Urinary bladder (tissue), 4 donors: ENCODE measurements around the gene IRF3. TPM values are rescaled to one million over a fixed set of nuclear protein-coding genes. Genes with fewer than 3 reads are reported as not detected.

Experiments
- DNase-seq: peaks from one replicate; pipeline ENCODE4 v3.0.0-alpha.2; 2015; ENCODE audit errors: extremely low spot score
- H3K27ac ChIP-seq: one replicate; pipeline ENCODE4 v1.5.1; 2013; ENCODE audit warnings: low read depth, mild to moderate bottlenecking, moderate library complexity
- H3K36me3 ChIP-seq: one replicate; pipeline ENCODE4 v1.6.1; 2013; ENCODE audit warnings: mild to moderate bottlenecking, moderate library complexity; ENCODE audit not compliant: insufficient read depth
- H3K4me1 ChIP-seq: one replicate; pipeline ENCODE4 v1.6.1; 2013; ENCODE audit warnings: mild to moderate bottlenecking, moderate library complexity; ENCODE audit not compliant: insufficient read depth
- H3K4me3 ChIP-seq: one replicate; pipeline ENCODE4 v1.5.1; 2013; ENCODE audit warnings: low read depth, low read length
- WGBS: extraction: QIAGEN DNeasy Blood & Tissue Kit; methylation state at CpG from one replicate; pipeline ENCODE4 v1.1.7; 2013; 5-methylcytosine and 5-hydroxymethylcytosine counted together
- polyA plus RNA-seq: library from polyadenylated mRNA; stranded (reverse); fragments of 200-250 nt; gene quantifications from one replicate; pipeline ENCODE4 v1.2.3, GENCODE V29; 2013
- total RNA-seq: library from RNA; depleted of rRNA; stranded (reverse); fragments of >200 nt; gene quantifications from one replicate; pipeline ENCODE4 v1.2.3, GENCODE V29; 2014
- donor health status: healthy with polysubstance abuse.
- donor health status: healthy.

Gene IRF3
- total and polyA plus RNA-seq, 2 donors = 31.9 to 84.9 TPM

DNA sequence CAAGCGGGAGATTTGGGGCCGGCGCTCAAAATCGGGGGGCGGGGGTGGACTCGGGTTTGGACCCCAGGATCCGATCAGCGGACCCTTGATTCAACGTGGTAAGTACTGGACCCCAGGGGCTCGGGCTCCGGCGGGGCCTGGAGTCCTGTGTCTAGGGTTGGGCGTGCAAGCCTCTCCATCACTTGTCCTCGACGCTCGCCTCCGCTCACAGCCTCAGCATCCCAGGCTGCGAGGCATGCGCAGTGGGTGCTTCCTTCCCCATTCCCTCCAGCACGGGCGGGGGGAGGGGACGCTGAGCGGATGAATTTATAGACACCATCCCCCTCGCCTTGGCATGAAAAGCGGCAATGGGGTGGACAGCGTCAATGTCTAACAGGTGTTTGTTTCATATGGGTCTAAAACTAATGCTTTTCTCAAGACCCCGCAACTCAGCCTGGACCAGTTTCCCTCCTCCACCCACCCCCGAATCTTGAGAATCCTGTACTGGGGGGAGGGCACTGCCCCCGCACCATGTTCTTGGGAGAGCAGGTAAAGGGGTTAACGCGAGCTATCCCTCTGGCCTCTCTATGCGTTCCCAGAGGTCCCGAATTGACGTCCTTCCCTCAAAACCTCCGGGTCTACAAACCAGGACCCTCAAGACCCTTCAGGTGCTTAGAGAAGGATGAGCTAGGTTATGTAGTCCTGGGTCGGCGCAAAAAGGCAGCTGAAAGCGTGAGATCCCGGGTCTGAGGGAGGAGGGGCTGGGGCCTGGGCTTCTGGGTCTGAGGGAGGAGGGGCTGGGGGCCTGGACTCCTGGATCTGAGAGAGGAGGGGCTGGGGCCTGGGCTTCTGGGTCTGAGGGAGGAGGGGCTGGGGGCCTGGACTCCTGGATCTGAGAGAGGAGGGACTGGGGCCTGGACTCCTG, 25.8 kb upstream of the IRF3 start:
- 7% methylated on average over 39 of the region's 39 CpGs for WGBS
- H3K4me3 ChIP-seq = peak overlapping the region; percentile 14
- no peaks in the 10 kb centered on the region for H3K36me3 ChIP-seq
- H3K27ac ChIP-seq = no peak overlapping the region
- DNase-seq = peak; percentile 66
- no peaks in the 10 kb centered on the region for H3K4me1 ChIP-seq

GRCh38 chr19:49690656-49691242, 25.1 kb upstream of the IRF3 start, which contains the start of gene CPT1C:
Gene CPT1C (plus strand): TSS chr19:49691116. CDS start chr19:49692253, 1,137 bp downstream.
- Histone ChIP-seq H3K4me1 (no peaks in the 10 kb centered on the region), H3K27ac (peak within 1 kb of the TSS; percentile 26), H3K4me3 (peak within 1 kb of the TSS; percentile 30), H3K36me3 (no peaks in the 10 kb centered on the region)
- DNase-seq = peak; percentile 73
- WGBS = 1% methylated on average over 38 of the region's 38 CpGs

- H3K27ac ChIP-seq = peak overlapping the region; percentile 26
Observed at GRCh38 chr19:49690079-49690655, 24.5 kb upstream of the IRF3 start.

GRCh38 chr19:49689133-49690078, 23.7 kb upstream of the IRF3 start, which contains the start of gene ADM5:
Gene ADM5 (plus strand): TSS chr19:49689594. CDS start chr19:49689838, 244 bp downstream.
- no peak for DNase-seq
- Histone ChIP-seq H3K27ac (peak within 1 kb of the TSS; percentile 26), H3K4me3 (peak within 1 kb of the TSS; percentile 30), H3K4me1 (no peaks in the 10 kb centered on the region), H3K36me3 (peaks cover 3% of the 10 kb centered on the region)
- 28% methylated on average over 54 of the region's 54 CpGs for WGBS

More at GRCh38 chr19:49690079-49690655, 24.5 kb upstream of the IRF3 start:
- no peaks in the 10 kb centered on the region for H3K36me3 ChIP-seq
- H3K4me1 ChIP-seq = no peaks in the 10 kb centered on the region
- no peak for DNase-seq
- WGBS = 6% methylated on average over 39 of the region's 39 CpGs
- peak overlapping the region; percentile 30 for H3K4me3 ChIP-seq

- Histone ChIP-seq H3K27ac (no peak overlapping the region), H3K4me3 (no peak overlapping the region)
Observed at GRCh38 chr19:49688531-49689132, 23.0 kb upstream of the IRF3 start.

GRCh38 chr19:49687566-49688316, 22.1 kb upstream of the IRF3 start:
- 71% methylated on average over 26 of the region's 26 CpGs for WGBS
- DNase-seq = no peak
- no peak overlapping the region for H3K27ac ChIP-seq
- no peak overlapping the region for H3K4me3 ChIP-seq
- no peaks in the 10 kb centered on the region for H3K4me1 ChIP-seq
- H3K36me3 ChIP-seq = peaks cover 3% of the 10 kb centered on the region

More at GRCh38 chr19:49688531-49689132, 23.0 kb upstream of the IRF3 start:
- no peaks in the 10 kb centered on the region for H3K4me1 ChIP-seq
- peaks cover 3% of the 10 kb centered on the region for H3K36me3 ChIP-seq
- DNase-seq = no peak
- 72% methylated on average over 12 of the region's 12 CpGs for WGBS

DNA sequence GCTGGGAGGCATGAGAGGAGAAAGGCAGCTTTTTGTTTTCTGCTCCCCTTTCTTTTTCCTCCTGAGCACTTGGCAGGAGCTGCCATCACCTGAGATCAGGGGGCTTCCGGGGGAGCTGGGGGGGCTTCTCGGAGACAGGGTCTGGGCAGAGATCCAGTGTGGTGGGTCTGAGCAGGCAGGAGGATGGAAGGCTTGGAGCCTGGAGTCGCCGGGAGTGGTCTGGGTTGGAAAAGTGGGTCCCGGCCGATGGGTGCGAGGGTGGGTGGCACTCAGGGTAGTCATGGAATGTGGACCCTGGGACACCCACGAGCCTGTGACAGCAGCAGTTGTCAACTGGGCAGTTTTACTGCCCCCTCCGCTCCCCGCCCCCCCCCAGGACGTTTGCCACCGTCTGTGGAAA, 21.5 kb upstream of the IRF3 start:
- Histone ChIP-seq H3K4me1 (no peaks in the 10 kb centered on the region), H3K36me3 (peaks cover 3% of the 10 kb centered on the region), H3K4me3 (no peak overlapping the region), H3K27ac (no peak overlapping the region)
- WGBS = 67% methylated on average over 12 of the region's 12 CpGs
- no peak for DNase-seq

GRCh38 chr19:49686503-49687088, 20.9 kb upstream of the IRF3 start:
- no peaks in the 10 kb centered on the region for H3K4me1 ChIP-seq
- WGBS = 87% methylated on average over 27 of the region's 27 CpGs
- no peak for DNase-seq
- no peak overlapping the region for H3K4me3 ChIP-seq
- no peak overlapping the region for H3K27ac ChIP-seq
- peaks cover 3% of the 10 kb centered on the region for H3K36me3 ChIP-seq

DNA sequence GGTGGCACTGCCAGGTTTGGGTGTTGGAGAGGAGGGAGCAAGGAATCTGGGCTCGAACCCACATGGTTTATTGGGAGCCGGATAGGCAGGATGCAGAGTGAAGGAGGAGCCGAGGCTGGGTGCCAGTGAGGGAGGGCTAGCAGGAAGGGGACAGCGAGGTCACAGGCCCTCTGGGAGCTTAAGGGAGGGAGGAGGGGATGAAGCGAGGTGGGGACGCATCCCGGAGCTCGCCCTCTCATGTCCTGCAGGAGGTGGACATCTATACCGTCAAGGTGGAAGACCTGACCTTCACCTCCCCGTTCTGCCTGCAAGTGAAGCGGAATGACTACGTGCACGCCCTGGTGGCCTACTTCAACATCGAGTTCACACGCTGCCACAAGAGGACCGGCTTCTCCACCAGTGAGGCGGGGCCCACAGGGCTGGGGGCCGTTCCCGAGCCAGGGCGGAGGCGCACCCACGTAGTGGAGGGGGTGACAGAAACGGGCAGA, 20.2 kb upstream of the IRF3 start:
- Histone ChIP-seq H3K27ac (no peak overlapping the region), H3K36me3 (peaks cover 3% of the 10 kb centered on the region), H3K4me3 (no peak overlapping the region), H3K4me1 (no peaks in the 10 kb centered on the region)
- 69% methylated on average over 23 of the region's 23 CpGs for WGBS
- DNase-seq = no peak

DNA sequence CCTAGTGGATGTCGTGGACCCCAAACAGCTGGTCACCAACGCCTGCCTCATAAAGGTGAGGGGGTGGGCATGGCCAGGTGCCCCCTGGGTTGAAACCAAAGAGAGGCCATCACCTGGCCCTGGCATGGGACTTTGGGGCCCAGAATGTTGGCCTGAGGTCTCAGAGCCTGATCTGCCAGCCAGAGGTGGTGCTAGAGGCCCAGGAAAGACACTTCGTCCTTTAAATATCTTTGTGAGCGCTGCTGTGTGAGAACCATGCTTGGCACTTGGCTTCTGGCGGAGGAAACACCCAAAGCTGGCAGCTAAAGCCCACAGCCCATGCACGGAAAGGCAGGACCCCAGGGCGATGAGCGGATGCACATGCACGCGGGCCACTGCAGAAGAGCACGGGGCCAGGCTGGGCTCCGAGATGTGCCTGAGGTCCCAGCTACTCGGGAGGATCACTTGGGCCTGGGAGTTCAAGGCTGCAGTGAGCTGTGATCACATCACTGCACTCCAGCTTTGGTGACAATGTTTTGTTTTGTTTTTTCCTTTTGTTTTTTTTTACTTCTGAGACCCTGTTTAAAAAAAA, 19.4 kb upstream of the IRF3 start:
- Histone ChIP-seq H3K36me3 (peaks cover 3% of the 10 kb centered on the region), H3K4me3 (no peak overlapping the region), H3K4me1 (no peaks in the 10 kb centered on the region), H3K27ac (no peak overlapping the region)
- 81% methylated on average over 13 of the region's 13 CpGs for WGBS
- DNase-seq = no peak

- Histone ChIP-seq H3K4me3 (no peak overlapping the region), H3K27ac (no peak overlapping the region), H3K36me3 (peaks cover 3% of the 10 kb centered on the region), H3K4me1 (no peaks in the 10 kb centered on the region)
- no peak for DNase-seq
- 81% methylated on average over 35 of the region's 35 CpGs for whole genome bisulfite sequencing
Observed at GRCh38 chr19:49684251-49684982, 18.8 kb upstream of the IRF3 start.
